ENCODE data around the gene C1orf210. TPM values are rescaled to one million over a fixed set of nuclear protein-coding genes. Genes with fewer than 3 reads are reported as not detected.

Gene C1orf210
- total RNA-seq, 1 donor from 2014 or later, result not detected

DNA sequence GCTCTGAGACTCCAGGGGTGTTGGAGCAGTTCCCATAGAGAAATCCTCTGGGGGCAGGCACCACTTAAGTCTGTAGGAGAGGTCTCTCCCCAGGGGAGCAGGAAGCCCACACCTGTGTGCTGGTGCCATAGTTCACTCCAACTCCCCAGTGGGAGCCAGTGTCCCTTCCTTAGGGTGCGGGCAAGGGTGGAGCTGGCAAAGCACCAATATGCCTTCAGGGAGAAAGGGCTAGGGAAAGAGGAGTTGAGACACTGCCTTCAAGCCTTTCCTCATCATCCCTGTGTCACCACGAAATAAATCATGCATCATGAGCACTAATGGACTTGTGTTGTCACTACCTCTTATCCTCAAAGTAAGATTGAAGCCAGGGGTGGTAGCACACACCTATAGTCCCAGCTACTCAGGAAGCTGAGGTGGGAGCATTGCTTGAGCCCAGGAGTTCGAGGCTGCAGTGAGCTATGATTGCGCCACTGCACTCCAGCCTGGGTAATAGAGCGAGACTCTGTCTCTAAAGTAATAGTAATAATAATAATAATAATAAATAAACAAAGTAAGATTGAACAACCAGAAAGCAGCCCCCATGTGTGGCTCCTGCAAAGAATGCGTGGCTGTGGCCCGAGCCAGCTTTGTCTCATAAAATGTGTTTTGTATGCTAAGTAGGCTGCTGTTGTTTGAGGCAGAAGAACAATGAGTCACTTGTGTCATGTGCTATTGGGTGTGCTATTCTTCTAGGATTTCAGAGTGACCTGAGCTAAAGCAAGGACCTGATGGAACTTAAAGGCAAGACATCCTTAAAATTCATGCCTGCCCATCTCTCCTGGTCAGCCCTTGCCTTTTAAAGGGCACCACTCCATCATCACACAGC is 8.7 kb upstream of the C1orf210 start:
- peak; percentile 49 for DNase-seq

DNA sequence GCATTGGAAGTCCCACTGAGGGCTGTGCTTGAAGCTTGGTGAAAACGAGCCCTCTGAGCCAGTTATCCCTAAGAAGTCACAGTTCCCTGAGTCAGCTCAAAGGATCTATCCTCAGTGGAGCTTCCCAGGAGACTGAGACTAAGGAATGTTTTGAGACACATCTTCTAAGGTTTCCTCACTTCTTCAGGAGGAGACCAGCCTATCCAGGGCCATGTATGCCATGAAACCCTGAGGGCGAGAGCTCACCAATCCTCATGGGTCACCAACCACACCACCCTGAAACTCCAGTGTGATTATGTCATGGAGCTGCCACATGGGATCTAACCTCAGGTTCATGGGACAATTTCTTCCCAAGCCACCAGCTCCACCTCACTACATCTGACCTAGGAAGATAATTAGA is 7.8 kb upstream of the C1orf210 start:
- DNase-seq, result no peak

- no peak for DNase-seq
These were observed 7.3 kb upstream of the C1orf210 start for GRCh38 chr1:43292679-43293078.

- no peak for DNase-seq
These were observed 6.8 kb upstream of the C1orf210 start for GRCh38 chr1:43292216-43292615.

GRCh38 chr1:43288785-43289706 is 3.7 kb upstream of the C1orf210 start:
- DNase-seq, result no peak

- DNase-seq, result no peak
These were observed 2.8 kb upstream of the C1orf210 start for GRCh38 chr1:43288058-43288784.

DNA sequence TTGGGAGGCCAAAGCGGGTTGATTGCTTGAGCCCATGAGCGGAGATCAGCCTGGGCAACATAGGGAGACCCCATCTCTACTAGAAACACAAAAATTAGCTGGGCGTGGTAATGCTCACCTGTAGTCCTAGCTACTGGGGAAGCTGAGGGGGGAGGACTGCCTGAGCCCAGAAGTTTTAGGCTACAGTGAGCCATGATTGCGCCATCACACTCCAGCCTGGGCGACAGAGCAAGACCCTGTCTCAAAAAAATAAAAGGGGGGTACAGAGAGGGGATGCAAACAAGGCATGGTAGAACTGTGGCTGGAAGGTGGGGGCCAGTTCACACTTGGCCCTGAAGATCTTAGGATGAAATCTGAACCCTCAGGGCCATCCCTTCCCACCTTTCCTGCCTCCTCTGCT is 1.2 kb upstream of the C1orf210 start:
- no peak for DNase-seq

GRCh38 chr1:43286115-43286514 is 734 bp upstream of the C1orf210 start:
- no peak for DNase-seq

DNA sequence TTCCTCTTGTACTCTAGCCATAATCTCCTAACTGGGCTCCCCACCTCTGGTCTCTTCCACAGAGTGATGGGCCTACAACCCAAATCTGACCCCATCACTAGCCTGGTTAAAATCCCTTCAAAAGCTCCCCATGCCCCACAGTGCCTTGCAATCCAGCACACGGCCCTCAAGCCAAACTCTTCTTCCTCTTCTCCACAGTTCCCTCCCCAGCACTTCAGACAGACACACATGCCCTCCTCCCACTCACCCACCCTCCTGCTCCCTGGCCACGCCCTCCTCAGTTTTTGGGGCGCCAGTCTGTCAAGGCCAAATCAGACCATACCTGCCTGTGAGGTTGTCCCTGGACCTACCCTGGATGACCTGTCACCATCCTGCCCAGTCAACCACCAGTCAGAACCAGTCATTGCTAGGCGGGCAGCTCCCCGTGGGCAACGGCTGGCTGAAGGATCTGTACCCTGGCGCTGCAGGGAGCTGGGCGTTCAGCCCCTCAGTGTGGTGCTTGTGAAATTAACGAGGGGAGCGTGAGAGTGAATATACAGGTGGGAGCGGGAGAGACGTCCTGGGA is 753 bp downstream of the C1orf210 start:
- DNase-seq, result no peak

DNA sequence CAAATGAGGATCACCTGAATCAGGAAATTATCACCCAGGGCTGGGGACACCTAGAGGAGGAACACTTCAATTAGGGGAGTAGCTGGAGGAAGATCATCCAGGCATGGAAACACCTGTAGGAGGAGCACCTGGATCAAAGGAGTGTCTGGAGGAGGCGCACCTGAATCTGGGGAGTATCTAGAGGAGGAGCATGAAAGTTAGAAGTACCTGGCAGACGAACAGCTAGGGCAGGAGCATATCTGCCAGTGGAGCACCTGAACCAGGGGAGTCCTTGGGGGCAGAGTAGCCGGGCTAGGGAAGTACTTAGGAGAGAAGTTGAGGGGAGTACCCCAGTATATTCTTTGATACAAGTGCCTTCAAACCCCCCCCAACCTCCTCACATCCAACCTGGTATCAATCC is 1.3 kb downstream of the C1orf210 start:
- DNase-seq, result no peak

- no peak for DNase-seq
These were observed 2.9 kb downstream of the C1orf210 start for GRCh38 chr1:43282220-43283195.

DNA sequence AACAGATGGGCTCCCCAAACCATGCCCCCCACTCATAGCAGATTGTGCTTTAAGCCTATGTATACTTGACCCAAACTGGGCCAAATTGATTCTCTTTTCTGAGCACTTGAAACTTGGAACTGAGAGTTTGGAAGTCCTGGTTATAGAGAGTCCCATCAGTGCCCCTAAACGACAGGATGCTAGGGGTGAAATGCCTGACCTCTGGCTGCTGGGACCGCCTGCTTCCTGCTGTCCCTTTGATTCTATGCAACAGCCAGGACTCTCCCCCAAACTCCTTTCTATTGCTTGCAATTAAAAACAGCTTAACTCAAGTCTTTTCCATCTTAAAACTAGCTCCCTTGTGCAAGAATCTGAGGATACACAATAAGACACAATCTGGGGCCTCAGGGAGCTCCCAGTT is 4.7 kb downstream of the C1orf210 start:
- no peak for DNase-seq

DNA sequence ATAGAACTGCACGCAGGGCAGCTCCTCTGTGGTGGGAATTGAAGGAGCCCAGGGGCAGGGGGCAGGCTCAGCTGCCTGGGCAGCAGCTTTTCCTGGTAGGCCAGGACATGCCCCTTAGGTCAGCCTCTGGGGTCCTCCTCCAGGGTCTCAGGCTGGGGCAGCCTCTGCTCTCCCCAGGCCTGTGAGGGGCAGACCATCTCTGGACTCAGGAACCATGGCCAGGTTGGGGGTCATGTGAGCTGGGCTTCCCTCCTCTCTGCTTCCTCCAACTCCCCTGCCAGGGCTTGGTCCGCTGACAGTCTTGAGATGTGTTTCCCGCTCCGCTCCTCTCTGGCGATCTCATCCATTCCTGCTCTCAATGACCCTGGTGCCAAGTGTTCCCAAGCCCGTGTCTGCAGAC is 5.7 kb downstream of the C1orf210 start:
- no peak for DNase-seq

- DNase-seq, result no peak
These were observed 6.2 kb downstream of the C1orf210 start for GRCh38 chr1:43279161-43279560.

- DNase-seq, result no peak
These were observed 8.1 kb downstream of the C1orf210 start for GRCh38 chr1:43277116-43277876.

GRCh38 chr1:43276673-43277072 is 8.7 kb downstream of the C1orf210 start:
- DNase-seq, result no peak

DNA sequence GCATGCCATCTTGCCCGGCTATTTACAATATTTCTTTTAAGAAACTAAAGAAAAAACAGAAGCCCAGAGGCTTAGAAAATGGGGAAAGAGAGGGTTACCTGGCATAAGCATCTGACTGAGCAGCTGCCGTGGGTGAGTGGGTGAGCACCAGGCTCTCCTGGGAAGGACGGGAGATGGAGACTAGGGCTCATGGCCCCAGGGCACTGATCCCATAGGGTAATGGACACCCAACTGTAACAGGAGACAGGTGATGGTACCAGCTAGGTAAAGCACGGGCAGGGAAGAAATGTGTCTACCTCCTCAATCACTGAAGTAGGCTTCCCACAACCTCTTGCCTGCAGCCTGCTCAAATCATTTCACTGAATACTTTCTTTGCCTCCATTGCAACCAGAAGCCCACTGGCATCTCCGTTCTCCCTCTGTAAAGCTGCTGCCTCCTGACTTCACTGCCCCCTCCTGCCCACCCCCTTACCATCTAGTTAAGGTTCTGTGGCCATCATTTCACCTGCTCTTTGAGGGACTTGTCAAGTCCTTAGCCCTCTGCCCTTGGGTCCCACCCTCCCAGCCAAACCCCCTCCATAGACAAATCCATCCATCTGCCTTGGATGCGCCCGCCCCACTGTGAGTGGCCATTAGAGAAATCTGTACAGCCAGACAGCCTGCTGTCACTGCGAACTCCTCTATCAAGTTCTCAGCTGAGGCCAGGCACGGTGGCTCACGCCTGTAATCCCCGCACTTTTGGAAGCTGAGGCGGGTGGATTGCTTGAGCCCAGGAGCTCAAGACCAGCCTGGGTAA is 9.4 kb downstream of the C1orf210 start:
- DNase-seq, result no peak

DNA sequence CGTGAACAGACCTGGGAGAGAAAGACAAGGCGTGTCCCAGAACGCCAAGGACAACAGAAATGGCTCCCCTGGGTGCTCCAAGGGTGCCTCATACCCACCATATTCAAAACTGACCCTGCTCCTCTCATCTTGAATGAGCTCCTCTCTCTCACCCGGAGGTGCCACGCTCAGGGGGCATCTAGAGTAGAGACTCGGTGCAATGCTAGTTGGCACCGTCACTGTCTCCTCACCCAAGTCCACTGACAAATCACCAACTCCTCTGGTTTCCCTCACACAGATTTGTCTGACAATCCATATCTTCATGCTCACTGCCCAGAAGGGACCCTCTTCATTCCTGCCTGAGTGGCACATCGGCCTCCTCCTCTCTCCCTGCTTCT is 10.6 kb downstream of the C1orf210 start:
- DNase-seq, result no peak

DNA sequence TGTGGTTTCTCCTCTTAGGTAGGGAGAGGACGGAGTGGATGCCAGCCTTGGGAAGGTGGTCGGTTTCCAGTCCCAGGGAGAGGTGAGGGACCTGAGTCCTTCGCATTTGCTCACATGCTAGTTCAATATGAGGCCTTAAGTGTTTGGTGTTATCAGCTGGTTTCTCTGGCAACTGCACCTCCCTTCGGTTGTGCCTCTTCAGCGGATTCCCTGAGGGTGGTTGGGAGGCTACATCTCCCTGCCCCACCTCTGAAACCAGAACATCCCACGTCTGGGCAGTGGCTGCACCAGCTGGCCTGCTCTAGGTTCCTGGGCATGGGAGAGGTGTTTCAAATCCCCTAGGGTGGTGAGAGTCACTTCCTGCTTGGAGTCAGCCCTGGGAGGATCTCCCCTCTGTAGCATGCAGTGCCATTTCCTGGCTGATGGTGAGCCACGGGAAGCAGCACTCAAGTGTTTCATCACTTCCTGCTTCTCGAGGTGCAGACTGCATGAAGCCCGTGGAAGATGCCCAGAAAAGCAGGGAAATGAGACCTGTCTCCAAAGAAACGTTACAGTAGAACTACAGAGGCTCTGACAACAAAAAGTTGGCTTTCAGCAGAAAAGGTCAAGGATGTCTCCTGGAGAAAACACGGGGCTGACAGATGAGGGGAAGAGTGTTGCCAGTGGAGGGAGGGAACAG is 11.1 kb downstream of the C1orf210 start:
- no peak for DNase-seq

Data from occipital lobe (tissue), 2 donors.